Activated T-helper 9 cell treated with anti-CD3 and anti-CD28 coated beads, Interleukin-2, amount 50 U/mL, for 16 hours (primary cell): ENCODE measurements around the gene ALDOB.

Experiments
- DNase-seq: peaks from one replicate; pipeline ENCODE4 v3.0.0-alpha.2; 2020; ENCODE audit warnings: low read depth

The ALDOB gene

GRCh38 chr9:101383361-101383760, 52.2 kb downstream of the ALDOB start:
- no peak for DNase-seq

- no peak for DNase-seq
Measured at GRCh38 chr9:101381833-101382342, 53.7 kb downstream of the ALDOB start.

DNA sequence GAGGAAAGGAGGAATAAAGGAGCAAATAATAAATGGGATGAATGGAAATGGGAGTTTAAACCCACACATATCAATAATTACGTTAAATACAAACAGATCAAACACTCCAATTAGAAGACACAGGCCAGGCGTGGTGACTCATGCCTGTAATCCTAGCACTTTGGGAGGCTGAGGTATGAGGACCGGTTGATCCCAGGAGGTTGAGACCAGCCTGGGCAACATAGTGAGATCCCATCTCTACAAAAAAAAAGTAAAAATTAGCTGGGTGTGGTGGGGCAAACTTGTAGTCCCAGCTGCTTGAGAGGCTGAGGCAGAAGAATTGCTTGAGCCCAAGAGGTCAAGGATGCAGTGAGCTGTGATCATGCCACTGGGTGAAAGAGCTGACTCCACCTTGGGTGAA, 54.5 kb downstream of the ALDOB start:
- DNase-seq: no peak

DNA sequence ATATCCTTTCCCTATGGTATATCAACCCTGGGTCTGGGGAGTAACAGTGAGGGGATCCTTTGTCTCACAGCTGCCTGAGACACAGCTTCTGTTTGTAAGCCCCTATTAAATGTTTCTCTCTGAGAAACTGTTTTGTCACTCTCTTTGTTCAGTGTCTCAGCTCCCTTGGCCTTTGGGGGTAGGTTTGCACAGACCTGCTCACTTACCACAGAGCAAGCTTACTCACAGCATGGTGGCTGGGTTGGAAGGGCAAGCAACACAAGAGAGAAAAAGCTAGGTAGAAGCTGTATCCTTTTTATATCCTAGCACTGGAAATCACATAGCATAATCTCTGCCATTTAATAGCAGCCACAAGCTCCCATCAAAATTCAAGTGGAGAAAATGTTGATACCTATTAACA, 55.3 kb downstream of the ALDOB start:
- DNase-seq: no peak

DNA sequence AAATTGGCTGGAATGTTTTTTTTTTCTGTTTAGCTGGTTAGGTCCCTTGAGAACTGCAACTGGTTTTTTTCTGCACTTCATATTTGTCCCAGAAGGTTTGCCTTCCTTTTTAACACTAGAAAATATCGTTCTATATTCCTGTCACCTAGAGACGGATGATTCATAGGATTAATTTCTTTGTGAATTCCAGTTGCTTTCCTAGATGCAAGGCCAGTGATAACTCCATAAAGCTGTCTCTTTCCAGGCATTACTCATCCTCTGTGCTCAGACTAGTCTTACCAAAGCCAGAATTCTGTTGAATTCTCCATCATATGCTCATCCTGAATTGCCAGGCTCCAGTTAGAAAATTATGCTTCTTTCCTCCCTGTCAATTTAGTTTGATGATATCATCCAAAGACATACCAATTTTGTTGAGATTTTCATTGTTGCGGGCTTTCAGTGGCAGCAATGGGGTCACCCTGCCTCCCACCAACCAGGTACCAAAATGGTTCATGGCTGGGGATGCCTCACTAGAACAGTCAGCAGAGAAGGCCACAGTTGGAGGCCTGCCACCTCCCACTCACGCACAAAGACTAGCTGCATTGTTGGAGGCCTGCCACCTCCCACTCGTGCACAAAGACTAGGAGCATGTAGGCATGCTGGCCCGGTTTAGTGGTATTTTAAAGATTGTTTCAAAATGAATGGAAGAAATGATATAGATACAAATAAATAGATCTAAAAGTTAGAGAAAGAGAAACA, 59.3 kb downstream of the ALDOB start:
- DNase-seq: no peak

DNA sequence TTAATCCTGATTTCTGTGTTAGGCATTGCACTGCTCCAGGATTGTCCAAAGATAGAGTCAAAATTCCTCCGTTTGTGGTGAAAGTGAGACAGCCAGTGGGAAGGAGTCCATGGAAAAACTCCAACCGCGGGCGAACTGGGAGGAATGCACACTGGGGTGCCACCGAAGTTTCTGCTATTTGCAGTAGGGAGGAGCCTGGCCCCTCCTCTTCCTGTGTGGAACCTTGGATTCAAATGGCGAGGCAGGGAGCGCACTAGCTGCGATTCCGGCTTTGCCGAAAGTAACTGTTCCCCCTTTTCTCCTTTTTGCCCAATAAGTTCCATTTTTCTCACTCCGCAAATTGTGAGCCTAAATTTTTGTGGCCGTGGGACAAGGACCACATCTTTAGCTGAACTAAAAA, 60.0 kb downstream of the ALDOB start:
- no peak for DNase-seq

GRCh38 chr9:101372327-101373118, 63.1 kb downstream of the ALDOB start:
- DNase-seq: no peak

- DNase-seq: no peak
Measured at GRCh38 chr9:101371813-101372212, 63.8 kb downstream of the ALDOB start.
